Neural cell (in vitro differentiated cells): ENCODE measurements around the gene ZNF274.

Source experiments
- CTCF ChIP-seq: fragments of 450-650 bp; IDR thresholded peaks from 2 replicates; pipeline ENCODE4 v1.5.1; 2014; ENCODE audit warnings: antibody characterized with exemption, mild to moderate bottlenecking, moderate library complexity; ENCODE audit not compliant: poor library complexity, severe bottlenecking
- EP300 ChIP-seq: fragments of 450-650 bp; conservative IDR thresholded peaks from 2 replicates; pipeline ENCODE4 v1.6.1; 2014; ENCODE audit warnings: antibody characterized with exemption, mild to moderate bottlenecking, moderate library complexity; ENCODE audit not compliant: poor library complexity, severe bottlenecking
- EZH2 ChIP-seq: fragments of 200-600, 300-800 bp; shearing (Covaris generic), sonication (generic); IDR thresholded peaks from 2 replicates; pipeline ENCODE4 v1.6.1; 2014; ENCODE audit warnings: antibody characterized with exemption, low read length, borderline replicate concordance, mild to moderate bottlenecking; ENCODE audit not compliant: insufficient read depth, poor library complexity, severe bottlenecking
- MXI1 ChIP-seq: fragments of 450-650 bp; conservative IDR thresholded peaks from 2 replicates; pipeline ENCODE4 v1.6.1; 2014; ENCODE audit warnings: antibody characterized with exemption, mild to moderate bottlenecking; ENCODE audit not compliant: poor library complexity, severe bottlenecking
- POLR2AphosphoS5 ChIP-seq: IDR thresholded peaks from 2 replicates; pipeline ENCODE4 v1.6.1; 2012
- RAD21 ChIP-seq: fragments of 450-650 bp; conservative IDR thresholded peaks from 2 replicates; pipeline ENCODE4 v1.6.1; 2014; ENCODE audit warnings: antibody characterized with exemption, mild to moderate bottlenecking, moderate library complexity
- REST ChIP-seq: IDR thresholded peaks from 2 replicates; pipeline ENCODE4 v1.6.1; 2012; ENCODE audit warnings: borderline replicate concordance
- SMC3 ChIP-seq: fragments of 450-650 bp; conservative IDR thresholded peaks from 2 replicates; pipeline ENCODE4 v1.6.1; 2014; ENCODE audit warnings: antibody characterized with exemption, mild to moderate bottlenecking, moderate library complexity; ENCODE audit not compliant: poor library complexity
- TAF1 ChIP-seq: IDR thresholded peaks from 2 replicates; pipeline ENCODE4 v1.6.1; 2012; ENCODE audit warnings: low read depth

- no peak for TF ChIP-seq CTCF
- TF ChIP-seq POLR2AphosphoS5: no peak
- no peak for TF ChIP-seq EZH2
- no peak for TF ChIP-seq REST
- no peak for TF ChIP-seq EP300
- no peak for TF ChIP-seq MXI1
- TF ChIP-seq SMC3: no peak
- no peak for TF ChIP-seq TAF1
- TF ChIP-seq RAD21: no peak
Observed at GRCh38 chr19:58217607-58218391, 34.9 kb downstream of the ZNF274 start.
